H9 (cell line): ENCODE results near the gene PARM1. TPM values are rescaled to one million over a fixed set of nuclear protein-coding genes. Genes with fewer than 3 reads are reported as not detected.

Experiments used
- DNase-seq: peaks from one replicate; pipeline ENCODE4 v3.0.0-alpha.2; 2017
- H2AFZ ChIP-seq: one replicate; pipeline ENCODE4 v1.6.1; 2013; ENCODE audit warnings: mild to moderate bottlenecking, low read length, control low read depth, moderate library complexity
- H2AK5ac ChIP-seq: 2 replicates; pipeline ENCODE4 v1.6.1; 2013; ENCODE audit warnings: low read length, control low read depth, mixed read lengths; ENCODE audit not compliant: insufficient read length
- H2BK120ac ChIP-seq: one replicate; pipeline ENCODE4 v1.6.1; 2013; ENCODE audit warnings: low read depth, mild to moderate bottlenecking, low read length, control low read depth, inconsistent platforms; ENCODE audit not compliant: poor library complexity, severe bottlenecking
- H2BK12ac ChIP-seq: 2 replicates; pipeline ENCODE4 v1.6.1; 2013; ENCODE audit warnings: low read length, control low read depth, mixed read lengths, low read depth; ENCODE audit not compliant: insufficient read length
- H2BK15ac ChIP-seq: 2 replicates; pipeline ENCODE4 v1.6.1; 2013; ENCODE audit warnings: low read depth, low read length, control low read depth
- H2BK20ac ChIP-seq: one replicate; pipeline ENCODE4 v1.6.1; 2013; ENCODE audit warnings: low read depth, mild to moderate bottlenecking, low read length, control low read depth, inconsistent platforms; ENCODE audit not compliant: poor library complexity, severe bottlenecking
- H2BK5ac ChIP-seq: 2 replicates; pipeline ENCODE4 v1.6.1; 2013; ENCODE audit warnings: low read length, control low read depth, mixed read lengths; ENCODE audit not compliant: insufficient read length
- H3K14ac ChIP-seq: 2 replicates; pipeline ENCODE4 v1.6.1; 2013; ENCODE audit warnings: low read length, control low read depth; ENCODE audit not compliant: insufficient read depth
- H3K18ac ChIP-seq: 2 replicates; pipeline ENCODE4 v1.6.1; 2013; ENCODE audit warnings: low read depth, mild to moderate bottlenecking, mixed read lengths, low read length, control low read depth; ENCODE audit not compliant: insufficient read length
- H3K23ac ChIP-seq: 2 replicates; pipeline ENCODE4 v1.6.1; 2013; ENCODE audit warnings: low read length, control low read depth, mixed read lengths, low read depth; ENCODE audit not compliant: insufficient read length
- H3K23me2 ChIP-seq: 2 replicates; pipeline ENCODE4 v1.6.1; 2013; ENCODE audit warnings: low read depth, mild to moderate bottlenecking, mixed read lengths, low read length, control low read depth; ENCODE audit not compliant: insufficient read length, poor library complexity, severe bottlenecking
- H3K27ac ChIP-seq: 2 replicates; pipeline ENCODE4 v1.5.1; 2013; ENCODE audit warnings: low read length, control low read depth, mixed read lengths, low read depth; ENCODE audit not compliant: insufficient read length
- H3K27me3 ChIP-seq: 2 replicates; pipeline ENCODE4 v1.6.1; 2013; ENCODE audit warnings: low read length, control low read depth, inconsistent platforms; ENCODE audit not compliant: insufficient read depth
- H3K4ac ChIP-seq: 2 replicates; pipeline ENCODE4 v1.6.1; 2013; ENCODE audit warnings: low read depth, mild to moderate bottlenecking, control low read depth, inconsistent platforms, low read length, moderate library complexity
- H3K4me1 ChIP-seq: 2 replicates; pipeline ENCODE4 v1.6.1; 2013; ENCODE audit warnings: low read length, control low read depth, inconsistent platforms; ENCODE audit not compliant: insufficient read depth
- H3K4me2 ChIP-seq: 2 replicates; pipeline ENCODE4 v1.6.1; 2013; ENCODE audit warnings: low read length, control low read depth, mixed read lengths; ENCODE audit not compliant: insufficient read length, insufficient read depth
- H3K56ac ChIP-seq: 2 replicates; pipeline ENCODE4 v1.6.1; 2013; ENCODE audit warnings: low read depth, mild to moderate bottlenecking, mixed read lengths, low read length, control low read depth; ENCODE audit not compliant: insufficient read length
- H3K79me1 ChIP-seq: 2 replicates; pipeline ENCODE4 v1.6.1; 2013; ENCODE audit warnings: low read depth, mild to moderate bottlenecking, moderate library complexity, low read length, control low read depth, inconsistent platforms; ENCODE audit not compliant: insufficient read depth, poor library complexity, severe bottlenecking
- H3K79me2 ChIP-seq: 2 replicates; pipeline ENCODE4 v1.6.1; 2013; ENCODE audit warnings: low read length, control low read depth, inconsistent platforms; ENCODE audit not compliant: insufficient read depth
- H3K9ac ChIP-seq: 2 replicates; pipeline ENCODE4 v1.6.1; 2013; ENCODE audit warnings: low read length, control low read depth, mixed read lengths; ENCODE audit not compliant: insufficient read length; ENCODE audit errors: extremely low read depth
- H3K9me3 ChIP-seq: one replicate; pipeline ENCODE4 v1.6.1; 2013; ENCODE audit warnings: low read depth, low read length, inconsistent platforms; ENCODE audit not compliant: control insufficient read depth
- H3T11ph ChIP-seq: one replicate; pipeline ENCODE4 v1.6.1; 2013; ENCODE audit warnings: mild to moderate bottlenecking, low read length, control low read depth, inconsistent platforms
- H4K20me1 ChIP-seq: one replicate; pipeline ENCODE4 v1.6.1; 2013; ENCODE audit not compliant: control insufficient read depth, insufficient read length, insufficient read depth
- H4K5ac ChIP-seq: 2 replicates; pipeline ENCODE4 v1.6.1; 2013; ENCODE audit warnings: low read depth, mild to moderate bottlenecking, mixed read lengths, low read length, control low read depth; ENCODE audit not compliant: insufficient read length
- H4K8ac ChIP-seq: replicated peaks from 2 replicates; pipeline ENCODE4 v1.6.1; 2013; ENCODE audit warnings: low read length, control low read depth, mixed read lengths, low read depth; ENCODE audit not compliant: insufficient read length
- H4K91ac ChIP-seq: 2 replicates; pipeline ENCODE4 v1.6.1; 2013; ENCODE audit warnings: low read depth, mild to moderate bottlenecking, moderate library complexity, mixed read lengths, low read length, control low read depth; ENCODE audit not compliant: insufficient read length
- H3K27ac Mint-ChIP-seq, 3 experiments: 2 replicates in 2 of 3; 3 replicates in 1 of 3; pipeline ENCODE4 v1.8.0; 2020 to 2021; ENCODE audit warnings: mixed read lengths in 3 of 3, mild to moderate bottlenecking in 1 of 3, moderate library complexity in 1 of 3
- H3K27me3 Mint-ChIP-seq: 2 replicates; pipeline ENCODE4 v1.8.0; 2021; ENCODE audit warnings: low read depth, mild to moderate bottlenecking, moderate library complexity, mixed read lengths
- H3K36me3 Mint-ChIP-seq, 3 experiments: 2 replicates in 2 of 3; 3 replicates in 1 of 3; pipeline ENCODE4 v1.8.0; 2020 to 2021; ENCODE audit warnings: low read depth in 3 of 3, mixed read lengths in 3 of 3; ENCODE audit not compliant: insufficient read depth in 1 of 3
- H3K4me1 Mint-ChIP-seq, 2 experiments: 2 replicates each; pipeline ENCODE4 v1.8.0; 2020; ENCODE audit warnings: mixed read lengths in 2 of 2
- H3K4me3 Mint-ChIP-seq, 2 experiments: 2 replicates in 1 of 2; 3 replicates in 1 of 2; pipeline ENCODE4 v1.8.0; 2020 to 2021; ENCODE audit warnings: mild to moderate bottlenecking in 2 of 2, mixed read lengths in 2 of 2, moderate library complexity in 1 of 2
- H3K9me3 Mint-ChIP-seq, 2 experiments: 2 replicates in 1 of 2; 3 replicates in 1 of 2; pipeline ENCODE4 v1.8.0; 2020; ENCODE audit warnings: mild to moderate bottlenecking in 2 of 2, mixed read lengths in 2 of 2, moderate library complexity in 1 of 2
- WGBS: extraction: QIAGEN DNeasy Blood & Tissue Kit; methylation state at CpG from one replicate; pipeline ENCODE4 v1.1.7; 2013; ENCODE audit warnings: missing lambda C conversion rate, low lambda C conversion rate, mixed read lengths; ENCODE audit not compliant: insufficient read length; ENCODE audit errors: extremely low coverage; 5-methylcytosine and 5-hydroxymethylcytosine counted together
- total RNA-seq: library from RNA; stranded (reverse); gene quantifications from 2 replicates; pipeline ENCODE4 v1.2.1, GENCODE V29; 2021
- TF ChIP-seq, protein P1 (sequence below): fragments of 200-600 bp; sonication (generic); conservative IDR thresholded peaks from 3 replicates; pipeline ENCODE4 v1.8.0; 2021; ENCODE audit warnings: antibody characterized with exemption, mild to moderate bottlenecking

PARM1 gene
- total RNA-seq, 1 experiment from 2014 or later: 2.0 TPM

DNA sequence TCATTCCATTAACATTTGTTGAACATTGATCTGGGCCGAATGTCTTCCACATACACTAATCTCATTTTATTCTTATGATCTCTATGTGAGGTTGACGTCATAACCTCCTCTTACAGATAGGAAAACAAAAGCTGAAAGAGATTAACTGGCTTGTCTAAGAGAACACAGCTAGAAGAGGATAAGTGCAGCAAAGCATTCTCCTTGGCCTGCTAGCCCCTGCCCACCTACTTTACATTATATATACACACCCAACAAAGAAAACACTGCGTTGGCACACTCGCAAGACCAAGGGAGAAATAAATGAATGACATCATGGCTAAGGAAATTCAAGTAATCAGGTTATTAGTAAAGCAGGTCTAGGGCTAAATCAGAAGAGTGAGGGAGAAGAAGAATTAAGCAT, 138.4 kb downstream of the PARM1 start:
- no peak overlapping the region for H2BK12ac ChIP-seq
- H3K23me2 ChIP-seq: no peaks in the 10 kb centered on the region
- Mint-ChIP-seq H3K27ac (no peak overlapping the region), H3K4me1 (0 out of 4 replicates have a peak, but pooled peaks cover 0 to 2% of the 10 kb centered on the region in 2 experiments), H3K27me3 (no peaks in the 10 kb centered on the region), H3K9me3 (peaks cover 0 to 15% of the 10 kb centered on the region in 2 experiments; a peak in 1 of 5 replicates), H3K36me3 (peaks cover 0 to 4% (median 0%) of the 10 kb centered on the region in 3 experiments; a peak in 1 of 7 replicates), H3K4me3 (no peak overlapping the region)
- no peak for DNase-seq
- H4K8ac ChIP-seq: no peak overlapping the region
- TF ChIP-seq, protein P1, sequence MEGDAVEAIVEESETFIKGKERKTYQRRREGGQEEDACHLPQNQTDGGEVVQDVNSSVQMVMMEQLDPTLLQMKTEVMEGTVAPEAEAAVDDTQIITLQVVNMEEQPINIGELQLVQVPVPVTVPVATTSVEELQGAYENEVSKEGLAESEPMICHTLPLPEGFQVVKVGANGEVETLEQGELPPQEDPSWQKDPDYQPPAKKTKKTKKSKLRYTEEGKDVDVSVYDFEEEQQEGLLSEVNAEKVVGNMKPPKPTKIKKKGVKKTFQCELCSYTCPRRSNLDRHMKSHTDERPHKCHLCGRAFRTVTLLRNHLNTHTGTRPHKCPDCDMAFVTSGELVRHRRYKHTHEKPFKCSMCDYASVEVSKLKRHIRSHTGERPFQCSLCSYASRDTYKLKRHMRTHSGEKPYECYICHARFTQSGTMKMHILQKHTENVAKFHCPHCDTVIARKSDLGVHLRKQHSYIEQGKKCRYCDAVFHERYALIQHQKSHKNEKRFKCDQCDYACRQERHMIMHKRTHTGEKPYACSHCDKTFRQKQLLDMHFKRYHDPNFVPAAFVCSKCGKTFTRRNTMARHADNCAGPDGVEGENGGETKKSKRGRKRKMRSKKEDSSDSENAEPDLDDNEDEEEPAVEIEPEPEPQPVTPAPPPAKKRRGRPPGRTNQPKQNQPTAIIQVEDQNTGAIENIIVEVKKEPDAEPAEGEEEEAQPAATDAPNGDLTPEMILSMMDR: no peak
- H3K4me2 ChIP-seq: no peak overlapping the region
- no peak overlapping the region for H2BK5ac ChIP-seq
- no peak overlapping the region for H2BK120ac ChIP-seq
- no peaks in the 10 kb centered on the region for H3K27me3 ChIP-seq
- no peaks in the 10 kb centered on the region for H4K20me1 ChIP-seq
- H3K18ac ChIP-seq: no peak overlapping the region
- H4K91ac ChIP-seq: no peak overlapping the region
- no peak overlapping the region for H2BK15ac ChIP-seq
- H3K56ac ChIP-seq: no peak overlapping the region
- no peak overlapping the region for H3K4ac ChIP-seq
- H4K5ac ChIP-seq: no peak overlapping the region
- WGBS: no CpG with 5 or more reads among the region's 4 CpGs
- H3K79me1 ChIP-seq: no peaks in the 10 kb centered on the region
- H3K9me3 ChIP-seq: no peaks in the 10 kb centered on the region
- H3K4me1 ChIP-seq: no peaks in the 10 kb centered on the region
- H3K27ac ChIP-seq: no peak overlapping the region
- no peak overlapping the region for H2AK5ac ChIP-seq
- H3K9ac ChIP-seq: no peak overlapping the region
- no peak overlapping the region for H3T11ph ChIP-seq
- no peak overlapping the region for H3K23ac ChIP-seq
- H2BK20ac ChIP-seq: no peak overlapping the region
- H3K14ac ChIP-seq: no peak overlapping the region
- H3K79me2 ChIP-seq: no peaks in the 10 kb centered on the region
- H2AFZ ChIP-seq: no peak overlapping the region
